Cardiac fibroblast (primary cell): ENCODE data around the gene MAGEB3.

Experiments
- DNase-seq, 2 donors: peaks; one replicate each; pipeline versions ENCODE4 v3.0.0 to v3.0.0-alpha.2; 2010; ENCODE audit warnings: low read depth in 2 of 2
- H3K4me3 ChIP-seq, 2 donors: replicated peaks in 1 of 2; 1 replicate in 1 of 2; 2 replicates in 1 of 2; pipeline ENCODE4 v1.5.1; 2011; ENCODE audit warnings: low read depth in 2 of 2, low read length in 2 of 2, mild to moderate bottlenecking in 2 of 2, moderate library complexity in 1 of 2
- TF ChIP-seq, protein P1 (sequence below): IDR thresholded peaks from one replicate; pipeline ENCODE4 v1.5.1; 2011; ENCODE audit warnings: low read depth, mild to moderate bottlenecking, low read length, inconsistent platforms

Gene MAGEB3

DNA sequence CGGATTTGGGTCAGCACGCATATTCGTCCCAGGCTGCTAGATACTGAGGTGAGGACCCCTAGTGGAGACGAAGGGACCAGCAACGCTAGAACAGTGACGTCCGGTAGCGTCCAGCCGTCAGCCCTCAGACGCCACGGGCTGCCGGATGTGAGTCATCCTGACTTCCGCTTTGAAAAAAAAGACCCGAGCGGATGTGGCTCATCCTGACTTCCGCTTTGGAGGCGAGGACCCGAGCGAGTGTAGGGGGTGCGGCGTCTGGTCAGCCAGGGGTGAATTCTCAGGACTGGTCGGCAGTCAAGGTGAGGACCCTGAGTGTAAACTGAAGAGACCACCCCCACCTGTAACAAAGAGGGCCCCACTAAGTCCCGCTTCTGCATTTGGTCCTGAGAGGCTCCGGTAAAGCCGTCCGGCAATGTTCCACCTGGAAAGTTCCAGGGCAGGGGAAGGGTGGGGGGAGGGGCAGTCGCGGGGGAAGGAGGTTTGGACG, 15.1 kb upstream of the MAGEB3 start, which contains the start of gene MAGEB2:
Gene MAGEB2 (plus strand): TSS at position 207 of the 487 bp plus-strand sequence. CDS start 3,018 bp downstream, outside the sequence.
- no peak for DNase-seq
- TF ChIP-seq, protein P1, sequence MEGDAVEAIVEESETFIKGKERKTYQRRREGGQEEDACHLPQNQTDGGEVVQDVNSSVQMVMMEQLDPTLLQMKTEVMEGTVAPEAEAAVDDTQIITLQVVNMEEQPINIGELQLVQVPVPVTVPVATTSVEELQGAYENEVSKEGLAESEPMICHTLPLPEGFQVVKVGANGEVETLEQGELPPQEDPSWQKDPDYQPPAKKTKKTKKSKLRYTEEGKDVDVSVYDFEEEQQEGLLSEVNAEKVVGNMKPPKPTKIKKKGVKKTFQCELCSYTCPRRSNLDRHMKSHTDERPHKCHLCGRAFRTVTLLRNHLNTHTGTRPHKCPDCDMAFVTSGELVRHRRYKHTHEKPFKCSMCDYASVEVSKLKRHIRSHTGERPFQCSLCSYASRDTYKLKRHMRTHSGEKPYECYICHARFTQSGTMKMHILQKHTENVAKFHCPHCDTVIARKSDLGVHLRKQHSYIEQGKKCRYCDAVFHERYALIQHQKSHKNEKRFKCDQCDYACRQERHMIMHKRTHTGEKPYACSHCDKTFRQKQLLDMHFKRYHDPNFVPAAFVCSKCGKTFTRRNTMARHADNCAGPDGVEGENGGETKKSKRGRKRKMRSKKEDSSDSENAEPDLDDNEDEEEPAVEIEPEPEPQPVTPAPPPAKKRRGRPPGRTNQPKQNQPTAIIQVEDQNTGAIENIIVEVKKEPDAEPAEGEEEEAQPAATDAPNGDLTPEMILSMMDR: no peak
- H3K4me3 ChIP-seq: no peak within 1 kb of the TSS

DNA sequence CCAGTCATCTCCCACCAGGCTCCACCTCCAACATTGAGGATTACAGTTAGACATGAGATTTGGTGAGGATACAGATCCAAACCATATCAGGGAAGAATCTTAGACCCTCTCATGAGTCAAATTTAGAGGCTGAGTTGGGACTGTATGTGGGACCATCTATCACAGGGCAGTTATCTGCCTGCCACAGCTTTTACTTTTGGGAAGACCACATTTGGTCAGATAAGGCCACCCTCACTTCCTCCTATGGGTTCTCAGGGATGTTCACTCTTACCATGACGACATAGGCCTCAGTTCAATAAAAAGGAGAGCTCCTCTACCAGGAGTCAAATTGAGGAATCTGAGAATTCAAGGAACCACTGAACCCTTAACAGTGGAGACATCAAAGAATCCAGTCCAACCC, 13.0 kb upstream of the MAGEB3 start:
- H3K4me3 ChIP-seq: no peak overlapping the region
- TF ChIP-seq, protein P1: no peak
- no peak for DNase-seq

DNA sequence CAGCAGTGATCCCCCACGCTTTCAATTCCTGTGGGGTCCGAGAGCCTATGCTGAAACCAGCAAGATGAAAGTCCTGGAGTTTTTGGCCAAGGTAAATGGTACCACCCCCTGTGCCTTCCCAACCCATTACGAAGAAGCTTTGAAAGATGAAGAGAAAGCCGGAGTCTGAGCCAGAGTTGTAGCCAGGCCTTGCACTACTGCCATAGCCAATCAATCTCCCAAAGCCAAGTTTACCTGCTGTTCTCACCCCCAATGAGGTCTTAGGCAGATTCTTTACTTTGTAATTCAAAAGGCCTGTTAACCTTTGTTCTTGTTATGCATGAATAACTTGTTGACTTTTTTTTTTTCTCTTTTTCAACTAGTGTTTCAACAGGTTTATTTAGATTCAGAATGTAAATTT, 11.1 kb upstream of the MAGEB3 start:
- H3K4me3 ChIP-seq: no peak overlapping the region
- DNase-seq: no peak
- TF ChIP-seq, protein P1: no peak

DNA sequence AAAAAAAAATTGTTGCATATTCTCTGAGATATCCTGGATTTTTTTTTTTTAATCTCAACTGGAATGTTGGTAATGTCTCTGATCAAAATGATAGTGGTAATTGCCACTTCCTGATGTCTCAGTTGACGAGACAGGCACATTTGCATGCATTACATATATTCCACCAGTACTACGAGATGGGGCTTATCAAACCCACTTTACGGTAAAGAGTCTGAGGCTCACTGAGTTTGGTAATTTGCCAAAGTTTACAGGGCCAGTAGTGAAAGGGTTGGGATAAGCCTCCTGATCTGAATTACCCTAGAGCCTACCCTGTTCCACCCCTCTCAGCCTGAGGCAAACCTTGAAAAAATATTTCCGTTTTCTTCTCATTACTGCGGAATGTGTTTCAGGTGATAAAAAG, 9.8 kb upstream of the MAGEB3 start:
- TF ChIP-seq, protein P1: no peak
- H3K4me3 ChIP-seq: no peak overlapping the region
- DNase-seq: no peak

DNA sequence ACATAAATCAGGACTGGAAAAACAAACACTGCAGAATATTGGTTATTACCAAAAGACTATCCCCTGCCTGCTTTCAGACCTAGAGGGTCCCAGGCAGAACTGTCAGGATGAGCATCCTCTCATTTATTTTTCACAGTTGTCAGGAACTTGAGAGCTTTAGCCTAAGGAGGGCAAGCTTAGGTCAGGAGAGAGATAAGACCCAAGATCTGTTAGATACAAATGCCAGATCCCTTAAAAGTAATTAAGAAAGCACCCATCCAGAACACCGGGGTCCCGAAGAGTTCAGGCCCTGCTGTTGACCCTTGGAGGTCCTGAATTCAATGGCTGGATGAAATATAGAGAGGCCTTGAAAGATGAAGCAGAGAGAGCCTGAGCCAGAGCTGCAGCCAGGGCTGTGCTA, 5.9 kb upstream of the MAGEB3 start:
- TF ChIP-seq, protein P1: no peak
- no peak for DNase-seq
- no peak overlapping the region for H3K4me3 ChIP-seq

DNA sequence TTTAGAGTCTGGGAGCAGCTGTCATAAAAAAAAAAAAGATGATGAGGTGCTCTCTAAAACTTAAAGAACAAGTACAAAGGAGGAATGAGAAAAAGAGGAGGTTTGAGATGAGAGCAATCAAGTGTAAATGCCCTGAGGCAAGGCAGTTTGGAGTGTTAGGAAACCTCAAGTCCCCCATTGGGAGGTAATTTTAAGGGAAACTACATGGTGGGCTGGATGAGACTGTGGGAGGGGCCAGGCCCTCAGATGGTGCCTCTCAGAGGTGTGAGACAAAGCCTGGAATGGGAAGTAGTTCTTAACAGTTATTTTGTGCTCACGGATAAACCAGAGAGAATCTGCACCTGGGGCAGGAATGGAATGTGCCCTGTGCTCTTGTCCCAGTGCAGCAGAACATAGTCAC, 1.9 kb upstream of the MAGEB3 start:
- no peak overlapping the region for H3K4me3 ChIP-seq
- TF ChIP-seq, protein P1: no peak
- DNase-seq: no peak
